HG03354 (cell line): ENCODE results near the gene CASQ2.

ENCODE experiments used
- ATAC-seq: cut with Tn5 transposase; IDR thresholded peaks from one replicate; pipeline ENCODE4 v1.9.1; 2021; ENCODE audit warnings: mild to moderate bottlenecking; ENCODE audit not compliant: unreplicated experiment, poor library complexity, severe bottlenecking

The CASQ2 gene

GRCh38 chr1:115705963-115706362 lies 62.6 kb downstream of the CASQ2 start:
- ATAC-seq, result no peak

- no peak for ATAC-seq
Measured at GRCh38 chr1:115705085-115705951, 63.2 kb downstream of the CASQ2 start.

GRCh38 chr1:115702959-115703358 lies 65.6 kb downstream of the CASQ2 start:
- ATAC-seq, result no peak

GRCh38 chr1:115701090-115701489 lies 67.4 kb downstream of the CASQ2 start:
- ATAC-seq, result no peak

GRCh38 chr1:115697619-115698018 lies 70.9 kb downstream of the CASQ2 start:
- ATAC-seq, result no peak

- no peak for ATAC-seq
Measured at GRCh38 chr1:115694805-115695204, 73.7 kb downstream of the CASQ2 start.

- no peak for ATAC-seq
Measured at GRCh38 chr1:115692224-115692623, 76.3 kb downstream of the CASQ2 start.

GRCh38 chr1:115690972-115691371 lies 77.5 kb downstream of the CASQ2 start:
- ATAC-seq, result no peak

GRCh38 chr1:115687744-115688143 lies 80.8 kb downstream of the CASQ2 start:
- ATAC-seq, result no peak

GRCh38 chr1:115685029-115685705 lies 83.3 kb downstream of the CASQ2 start:
- ATAC-seq, result no peak

- no peak for ATAC-seq
Measured at GRCh38 chr1:115682792-115683191, 85.7 kb downstream of the CASQ2 start.

GRCh38 chr1:115680730-115681111 lies 87.8 kb downstream of the CASQ2 start:
- ATAC-seq, result no peak

- ATAC-seq, result no peak
Measured at GRCh38 chr1:115679141-115679611, 89.3 kb downstream of the CASQ2 start.

GRCh38 chr1:115678141-115678540 lies 90.4 kb downstream of the CASQ2 start:
- no peak for ATAC-seq

- no peak for ATAC-seq
Measured at GRCh38 chr1:115677565-115677964, 90.9 kb downstream of the CASQ2 start.

- peak; percentile 80 for ATAC-seq
Measured at GRCh38 chr1:115677182-115677555, 91.3 kb downstream of the CASQ2 start.

GRCh38 chr1:115676498-115677181 lies 91.9 kb downstream of the CASQ2 start:
- peak; percentile 32 for ATAC-seq

- ATAC-seq, result no peak
Measured at GRCh38 chr1:115672224-115673009, 96.1 kb downstream of the CASQ2 start.

GRCh38 chr1:115671176-115671934 lies 97.2 kb downstream of the CASQ2 start:
- no peak for ATAC-seq
